NCI-H69 (cell line): ENCODE measurements around the gene FAM3B.

Source experiments
- DNase-seq: peaks from one replicate; lab custom pipeline; 2025; lab: John Stamatoyannopoulos, UW

Gene FAM3B

DNA sequence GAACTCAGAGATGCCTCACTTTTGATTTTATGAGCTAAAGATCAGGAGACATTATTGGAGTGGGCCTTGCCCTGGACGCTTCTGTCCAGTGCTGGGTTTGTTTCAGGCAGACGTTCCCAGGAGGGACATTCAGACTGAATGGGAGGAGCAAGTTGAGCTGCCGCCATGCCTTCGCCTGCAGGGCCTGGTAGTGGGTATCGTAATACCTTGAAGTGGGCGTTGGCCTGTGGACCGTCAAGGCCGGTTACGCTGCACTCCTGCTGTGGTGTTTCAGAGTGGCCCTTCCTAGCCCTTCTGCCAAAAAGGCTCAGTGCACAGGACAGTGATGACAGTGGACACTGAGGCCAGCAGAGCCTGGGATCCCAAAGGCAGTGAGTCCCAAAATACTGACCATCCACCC lies 1.6 kb downstream of the FAM3B start:
- no peak for DNase-seq

DNA sequence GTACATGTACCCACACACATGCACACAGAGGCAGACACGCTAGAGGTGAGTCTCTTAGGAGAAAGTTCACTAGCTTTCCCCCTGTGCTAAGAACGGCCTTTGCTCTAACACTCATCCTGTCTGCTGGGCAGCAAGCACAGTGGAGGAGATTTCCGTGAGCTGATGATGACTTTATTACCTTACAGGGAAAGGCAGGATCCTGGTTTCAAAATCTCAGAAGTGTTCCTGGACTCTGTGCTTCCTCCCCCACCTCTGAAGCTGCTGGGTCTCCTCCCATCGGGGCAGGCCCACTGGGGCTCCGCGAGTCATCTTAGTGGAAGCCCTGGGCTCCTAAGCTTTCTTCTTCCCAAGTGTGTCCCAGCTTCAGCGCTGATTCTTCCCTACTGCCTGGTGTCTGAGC lies 2.7 kb downstream of the FAM3B start:
- no peak for DNase-seq

DNA sequence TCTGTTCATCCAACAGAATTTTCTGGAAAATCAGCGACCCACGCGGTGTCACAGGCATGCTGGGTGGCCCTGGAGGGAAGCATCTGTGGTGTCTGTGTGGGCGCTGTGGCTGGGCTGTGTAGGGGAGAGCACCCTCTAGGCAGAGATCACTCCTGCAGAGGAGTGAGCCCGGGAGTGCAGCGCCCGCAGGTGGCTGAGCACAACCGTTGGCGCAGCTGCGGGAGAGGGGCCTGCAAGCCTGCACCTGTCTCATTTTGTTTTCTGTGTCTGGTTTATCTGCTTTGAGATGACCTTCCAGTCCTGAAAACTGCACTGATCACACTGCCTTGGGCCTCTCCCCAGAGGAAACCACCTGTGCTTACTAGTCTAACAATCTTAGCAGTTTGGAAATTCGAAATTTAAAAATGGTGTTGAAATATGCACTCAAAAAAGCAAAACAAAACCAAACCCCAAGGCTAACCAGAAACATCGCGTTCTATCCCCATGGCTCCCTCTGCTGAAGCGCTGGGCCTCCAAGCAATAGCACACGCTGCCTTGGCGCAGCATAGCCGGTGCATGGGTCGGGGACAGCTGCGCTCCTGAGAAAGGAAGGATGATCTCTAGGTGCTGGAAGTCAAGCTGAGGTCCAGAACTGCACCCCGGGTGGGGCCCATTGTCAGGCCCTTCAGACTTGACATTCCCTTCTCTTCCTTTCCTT lies 4.8 kb downstream of the FAM3B start:
- DNase-seq = peak; percentile 45

DNA sequence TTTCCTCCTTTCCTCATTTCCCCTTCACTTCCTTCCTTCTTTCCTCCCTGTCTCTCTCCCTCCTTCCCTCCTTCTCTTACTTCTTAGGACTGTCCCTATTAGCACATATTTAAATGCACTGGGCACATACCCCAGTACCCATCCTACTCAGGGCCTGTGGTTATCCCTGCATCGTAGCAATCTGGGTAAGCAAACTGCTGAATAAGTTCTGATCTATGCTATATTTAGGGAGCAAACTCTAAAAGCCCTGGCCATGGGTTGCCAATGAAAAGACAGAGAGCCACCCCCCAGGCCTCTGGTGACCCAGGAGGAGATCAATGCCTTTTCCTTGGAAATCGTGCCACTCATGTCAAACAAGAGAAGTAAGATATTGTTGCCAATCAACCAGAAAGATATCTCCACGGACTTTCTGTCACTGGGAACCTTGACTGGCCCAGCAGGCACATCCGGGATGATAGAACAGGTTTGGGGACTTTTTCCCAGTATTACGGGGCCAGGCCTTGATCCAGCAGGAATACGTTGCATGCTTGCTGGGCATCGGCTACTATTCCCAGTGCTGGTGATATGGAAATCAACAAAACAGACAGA lies 5.4 kb downstream of the FAM3B start:
- no peak for DNase-seq

DNA sequence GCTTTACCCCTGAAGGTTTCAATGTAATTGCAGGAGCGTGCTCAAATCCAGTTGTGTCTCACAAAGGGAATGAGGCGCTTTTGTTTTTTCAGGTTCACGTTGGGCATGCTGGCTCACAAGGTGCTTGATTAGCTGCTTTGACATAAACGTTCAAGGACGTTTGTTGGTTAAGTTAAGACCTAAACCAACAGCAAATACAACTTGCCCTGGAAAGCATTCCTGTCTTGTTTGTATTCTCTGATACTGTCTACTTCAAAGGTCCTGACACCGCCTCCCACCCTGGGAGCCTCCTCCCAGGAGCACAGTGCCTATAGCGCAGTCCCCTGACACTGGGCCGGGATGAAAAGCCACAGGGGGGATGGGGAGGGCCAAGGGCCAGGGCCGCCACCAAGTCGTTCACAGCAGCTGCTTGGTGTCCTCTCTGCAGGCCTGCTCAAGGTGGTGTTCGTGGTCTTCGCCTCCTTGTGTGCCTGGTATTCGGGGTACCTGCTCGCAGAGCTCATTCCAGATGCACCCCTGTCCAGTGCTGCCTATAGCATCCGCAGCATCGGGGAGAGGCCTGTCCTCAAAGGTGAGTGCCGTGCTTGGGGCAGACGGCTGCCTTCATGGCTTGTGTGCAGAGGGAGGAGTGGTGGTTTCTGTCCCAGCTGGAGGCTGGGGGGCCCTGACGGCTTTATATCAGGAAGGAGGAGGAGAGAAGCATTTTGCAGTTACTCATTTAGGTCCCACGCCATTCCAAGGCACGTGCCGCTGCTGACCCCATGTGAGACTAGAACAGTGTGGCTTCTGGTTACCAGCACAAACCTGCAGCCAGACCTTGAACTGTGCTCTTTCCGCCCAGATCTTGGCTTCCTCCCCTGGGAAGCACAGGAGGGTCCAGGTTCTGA lies 6.1 kb downstream of the FAM3B start:
- no peak for DNase-seq

DNA sequence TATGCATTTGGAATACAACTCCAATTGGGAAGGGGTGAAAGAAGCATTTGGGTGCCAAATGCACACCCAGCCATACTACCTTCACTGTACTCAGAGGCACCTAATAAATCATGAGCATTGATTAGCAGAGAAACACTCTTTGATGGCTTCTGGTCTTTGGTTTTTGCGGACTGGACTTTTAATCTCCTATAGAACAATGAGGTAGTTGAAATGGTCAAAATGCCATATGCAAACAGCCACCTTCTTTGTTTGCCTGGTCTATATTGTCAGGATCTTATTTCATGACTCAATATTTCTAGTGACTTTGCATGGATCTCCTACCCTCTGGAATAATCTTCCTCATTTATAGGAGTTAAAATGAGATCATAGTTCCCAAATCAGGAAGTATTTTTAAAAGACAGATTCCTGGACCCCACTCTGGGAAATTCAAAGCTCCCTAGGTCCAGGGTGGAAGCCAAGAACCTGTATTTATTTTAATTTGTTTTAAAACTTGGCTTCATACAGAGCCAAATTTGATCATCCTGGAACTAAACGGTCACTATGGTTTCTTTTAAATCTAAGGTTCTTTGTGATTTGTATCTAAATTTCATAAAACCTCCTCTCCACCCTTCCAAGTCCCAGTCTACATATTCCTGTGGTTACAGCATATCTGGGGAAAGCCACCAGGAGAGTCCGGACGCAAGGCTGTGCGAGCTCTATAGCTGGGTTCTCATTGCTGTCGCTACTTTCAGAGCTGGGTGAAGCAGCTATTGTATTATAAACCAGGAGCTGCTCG lies 8.7 kb downstream of the FAM3B start:
- DNase-seq = no peak

- no peak for DNase-seq
Measured at GRCh38 chr21:41326414-41327080, 9.9 kb downstream of the FAM3B start.

DNA sequence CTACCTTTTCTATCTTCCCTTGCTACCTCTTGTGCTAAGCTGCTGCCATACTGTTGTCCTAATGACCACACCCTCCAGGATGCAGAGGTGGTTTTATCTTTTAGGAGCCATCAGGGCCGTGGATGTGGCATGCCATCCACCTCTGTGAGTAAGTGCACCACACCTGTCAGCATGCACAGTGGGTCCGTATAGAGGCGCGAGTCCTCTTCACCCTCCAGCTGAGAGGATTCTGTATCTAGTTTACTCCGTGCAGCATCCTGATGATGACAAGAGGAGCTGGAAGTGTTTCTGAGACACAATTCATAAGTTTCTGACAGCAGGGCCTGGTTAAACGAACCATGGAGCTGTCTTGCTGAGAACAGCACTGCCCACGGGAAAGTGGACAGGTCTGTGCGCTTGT lies 11.2 kb downstream of the FAM3B start:
- no peak for DNase-seq

GRCh38 chr21:41328660-41329607 lies 12.3 kb downstream of the FAM3B start:
- DNase-seq = no peak

- no peak for DNase-seq
Measured at GRCh38 chr21:41333752-41334151, 17.2 kb downstream of the FAM3B start.

DNA sequence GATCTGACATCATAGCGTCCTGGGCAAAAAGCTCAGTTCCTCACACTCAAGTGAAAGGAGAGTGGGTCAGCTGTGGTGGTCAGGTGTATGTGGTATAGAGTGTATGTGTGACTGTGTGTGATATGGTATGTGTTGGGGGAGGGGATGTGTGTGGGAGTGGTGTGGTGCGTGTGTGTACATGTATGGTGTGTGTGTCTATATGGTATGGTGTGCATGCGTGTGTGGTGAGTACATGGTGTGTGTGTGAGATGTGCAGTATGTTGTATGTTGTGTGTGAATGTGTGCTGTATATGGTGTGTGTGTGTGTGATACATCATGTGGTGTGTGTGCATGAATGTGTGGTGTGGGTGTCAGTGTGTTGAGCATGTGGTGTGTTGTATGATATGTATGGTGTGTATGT lies 20.9 kb downstream of the FAM3B start:
- no peak for DNase-seq

DNA sequence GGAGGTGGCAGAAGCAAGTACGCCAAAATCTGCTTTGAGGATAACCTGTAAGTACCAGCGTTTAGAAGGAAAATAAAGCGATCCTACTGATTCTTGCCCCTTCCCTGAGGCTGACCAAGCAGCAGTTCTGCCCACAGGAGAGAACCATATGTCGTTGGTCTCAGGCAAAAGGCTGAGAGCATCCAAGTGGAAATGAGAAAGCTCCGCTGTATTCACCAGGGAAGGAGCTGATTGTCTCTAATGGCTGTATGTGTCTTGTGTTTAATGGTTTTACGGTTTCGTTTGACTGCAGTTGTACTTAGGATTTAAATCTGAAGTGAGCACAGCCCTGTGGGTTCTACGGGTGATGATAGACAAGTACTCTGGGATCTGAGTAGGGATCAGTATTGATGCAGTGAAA lies 21.9 kb downstream of the FAM3B start:
- no peak for DNase-seq

GRCh38 chr21:41342035-41342434 lies 25.4 kb downstream of the FAM3B start:
- no peak for DNase-seq

GRCh38 chr21:41344146-41344545 lies 27.5 kb downstream of the FAM3B start:
- no peak for DNase-seq

DNA sequence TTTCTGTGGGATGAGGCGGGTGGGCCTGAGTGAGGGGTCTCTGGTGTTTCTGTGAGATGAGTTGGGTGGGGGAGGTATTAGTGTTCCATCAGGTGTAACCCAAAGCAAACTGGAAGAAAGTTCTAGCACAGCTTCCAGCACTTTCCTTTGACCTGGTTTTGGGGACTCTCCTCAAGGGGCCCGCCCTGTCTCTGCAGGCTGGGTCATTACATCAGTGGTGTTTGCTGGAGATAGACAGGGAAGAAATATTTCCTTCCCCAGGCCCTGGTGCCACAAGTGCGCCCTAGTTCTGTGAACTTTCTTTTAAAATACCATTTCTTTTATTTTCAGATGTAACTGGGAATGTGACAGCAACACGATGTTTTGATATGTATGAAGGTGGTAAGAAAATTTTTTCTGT lies 28.8 kb downstream of the FAM3B start:
- DNase-seq = no peak

GRCh38 chr21:41345934-41346685 lies 29.5 kb downstream of the FAM3B start:
- no peak for DNase-seq

GRCh38 chr21:41346758-41347157 lies 30.2 kb downstream of the FAM3B start:
- DNase-seq = no peak

GRCh38 chr21:41348434-41348833 lies 31.8 kb downstream of the FAM3B start:
- no peak for DNase-seq

DNA sequence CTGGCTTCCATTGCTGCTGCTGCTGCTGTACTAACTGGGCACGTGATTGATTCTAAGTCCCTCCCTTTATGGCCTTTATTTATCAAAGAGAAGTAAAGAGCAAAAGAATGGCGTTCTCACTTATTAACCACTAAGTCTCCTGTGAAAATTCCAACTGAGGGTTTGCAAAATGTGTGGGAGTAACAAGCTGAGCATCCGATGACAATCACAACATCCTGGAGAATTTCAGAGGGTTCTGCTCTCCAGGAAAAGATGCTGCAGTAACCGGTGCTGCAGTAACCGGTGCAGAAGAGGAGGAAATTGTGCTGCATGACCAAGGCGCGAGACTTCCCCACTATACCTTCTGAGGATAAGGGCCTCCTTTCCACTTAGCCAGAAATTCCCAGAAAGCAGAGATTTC lies 32.5 kb downstream of the FAM3B start:
- no peak for DNase-seq
